RWPE1 (cell line): ENCODE results near the gene TRIM8.

Experiments used
- CTCF ChIA-PET: fragments of 350-600 bp; sonication (Branson Sonifier 250); formaldehyde crosslinking; extraction: SDS; loops from one replicate; lab custom pipeline; 2021; lab: Yijun Ruan, JAX
- POLR2A ChIA-PET: fragments of 400-600 bp; formaldehyde crosslinking; extraction: SDS; loops from one replicate; lab custom pipeline; 2020; ENCODE audit warnings: antibody characterized with exemption; ENCODE audit not compliant: low non-redundant PET; lab: Yijun Ruan, JAX
- DNase-seq: peaks from one replicate; pipeline ENCODE4 v3.0.0; 2012; ENCODE audit warnings: low spot score
- H3K27ac ChIP-seq: fragments of 450-650 bp; 2 replicates; pipeline ENCODE4 v1.5.1; 2017
- TF ChIP-seq, protein P1 (sequence below): fragments of 450-650 bp; conservative IDR thresholded peaks from 2 replicates; pipeline ENCODE4 v1.5.1; 2017; ENCODE audit warnings: low read depth, mild to moderate bottlenecking

The TRIM8 gene

DNA sequence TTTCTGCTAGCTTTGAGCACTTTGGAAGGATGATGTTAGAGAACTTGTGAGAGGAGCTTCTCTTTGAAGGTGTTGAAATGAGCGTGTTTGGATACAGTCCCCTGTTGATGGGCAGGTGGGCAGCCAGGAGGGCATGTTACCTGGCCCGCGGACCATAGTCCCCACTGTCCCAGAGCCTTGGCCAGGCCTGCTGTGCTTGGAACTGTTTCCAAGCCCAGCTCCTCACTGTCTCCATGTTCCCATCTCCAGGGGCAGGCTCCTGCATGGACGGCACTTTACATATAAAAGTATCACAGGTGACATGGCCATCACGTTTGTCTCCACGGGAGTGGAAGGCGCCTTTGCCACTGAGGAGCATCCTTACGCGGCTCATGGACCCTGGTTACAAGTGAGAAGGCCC lies 27.2 kb upstream of the TRIM8 start:
- CTCF ChIA-PET: interaction anchor here (0.6 kb wide), 1 partner anchor 138 kb away, joined by 3 read pairs; no protein-coding TSS in a partner anchor
- POLR2A ChIA-PET: no interaction called here
- TF ChIP-seq, protein P1, sequence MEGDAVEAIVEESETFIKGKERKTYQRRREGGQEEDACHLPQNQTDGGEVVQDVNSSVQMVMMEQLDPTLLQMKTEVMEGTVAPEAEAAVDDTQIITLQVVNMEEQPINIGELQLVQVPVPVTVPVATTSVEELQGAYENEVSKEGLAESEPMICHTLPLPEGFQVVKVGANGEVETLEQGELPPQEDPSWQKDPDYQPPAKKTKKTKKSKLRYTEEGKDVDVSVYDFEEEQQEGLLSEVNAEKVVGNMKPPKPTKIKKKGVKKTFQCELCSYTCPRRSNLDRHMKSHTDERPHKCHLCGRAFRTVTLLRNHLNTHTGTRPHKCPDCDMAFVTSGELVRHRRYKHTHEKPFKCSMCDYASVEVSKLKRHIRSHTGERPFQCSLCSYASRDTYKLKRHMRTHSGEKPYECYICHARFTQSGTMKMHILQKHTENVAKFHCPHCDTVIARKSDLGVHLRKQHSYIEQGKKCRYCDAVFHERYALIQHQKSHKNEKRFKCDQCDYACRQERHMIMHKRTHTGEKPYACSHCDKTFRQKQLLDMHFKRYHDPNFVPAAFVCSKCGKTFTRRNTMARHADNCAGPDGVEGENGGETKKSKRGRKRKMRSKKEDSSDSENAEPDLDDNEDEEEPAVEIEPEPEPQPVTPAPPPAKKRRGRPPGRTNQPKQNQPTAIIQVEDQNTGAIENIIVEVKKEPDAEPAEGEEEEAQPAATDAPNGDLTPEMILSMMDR: no peak
- 0 out of 2 replicates have a peak overlapping the region, but pooled peaks have one; percentile 43 for H3K27ac ChIP-seq
- DNase-seq: no peak

DNA sequence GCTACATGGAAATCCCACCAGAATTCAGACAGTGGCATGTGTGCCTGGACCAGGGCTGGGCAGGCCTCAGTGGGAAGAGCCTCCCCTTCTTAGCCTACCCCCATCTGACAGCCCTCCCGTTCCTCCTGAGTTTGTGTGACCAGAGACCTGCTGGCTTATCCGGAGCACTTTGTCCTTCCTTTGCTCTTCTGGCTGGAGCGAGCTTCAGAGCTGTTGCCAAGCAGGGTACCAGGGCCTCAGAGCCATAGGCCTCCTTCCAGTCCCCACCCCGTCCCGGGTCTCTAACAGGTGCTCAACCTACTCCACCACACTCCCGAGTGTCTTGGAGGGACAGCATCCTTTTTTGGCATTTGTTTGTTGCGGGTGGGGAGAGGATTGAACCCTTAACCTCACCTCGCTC lies 26.5 kb upstream of the TRIM8 start:
- CTCF ChIA-PET: no interaction called here
- POLR2A ChIA-PET: no interaction called here
- H3K27ac ChIP-seq: no peak overlapping the region
- DNase-seq: no peak
- TF ChIP-seq, protein P1: no peak

DNA sequence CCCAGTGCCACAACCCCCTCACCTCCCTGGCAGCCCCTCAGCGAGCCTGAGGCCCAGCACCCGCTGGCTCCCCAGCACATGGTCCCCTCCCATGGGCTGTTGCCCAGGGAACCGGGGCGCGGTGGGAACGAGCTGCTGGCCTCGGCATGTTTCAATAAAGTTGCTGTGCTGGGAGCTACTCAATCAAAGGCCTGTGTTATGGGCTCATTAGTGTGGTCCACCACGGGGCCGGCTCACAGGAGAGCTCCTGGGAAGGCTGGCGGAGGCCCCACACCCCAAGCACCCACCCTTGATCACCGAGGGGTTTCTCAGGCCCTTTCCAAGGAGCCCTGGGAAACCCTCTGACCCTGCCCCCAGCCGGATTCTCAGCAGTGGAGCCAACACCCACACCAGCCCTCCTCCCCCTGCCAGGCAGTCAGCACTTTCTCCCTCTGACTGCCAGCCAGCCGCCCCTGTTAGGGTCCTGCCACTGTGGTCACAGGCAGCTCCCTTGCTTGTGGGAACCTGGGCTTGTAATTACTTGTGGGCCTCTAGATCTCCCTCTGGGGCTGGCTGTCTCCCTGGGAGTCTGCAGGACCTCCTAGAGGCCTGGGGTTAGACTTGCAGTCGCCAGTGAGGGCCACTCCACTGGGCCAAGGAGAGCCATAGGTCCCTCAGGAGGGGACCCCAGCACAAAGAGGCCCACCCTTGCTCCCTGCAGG lies 24.8 kb upstream of the TRIM8 start:
- POLR2A ChIA-PET: interaction anchor here (0.6 kb wide), 1 partner anchor 84 kb away, joined by 4 read pairs; no protein-coding TSS in a partner anchor
- TF ChIP-seq, protein P1: no peak
- H3K27ac ChIP-seq: peak overlapping the region; percentile 47
- DNase-seq: no peak
- CTCF ChIA-PET: interaction anchor here (0.8 to 0.9 kb wide), 2 partner anchors 9 to 80 kb away, joined by 3 read pairs; no protein-coding TSS in a partner anchor

DNA sequence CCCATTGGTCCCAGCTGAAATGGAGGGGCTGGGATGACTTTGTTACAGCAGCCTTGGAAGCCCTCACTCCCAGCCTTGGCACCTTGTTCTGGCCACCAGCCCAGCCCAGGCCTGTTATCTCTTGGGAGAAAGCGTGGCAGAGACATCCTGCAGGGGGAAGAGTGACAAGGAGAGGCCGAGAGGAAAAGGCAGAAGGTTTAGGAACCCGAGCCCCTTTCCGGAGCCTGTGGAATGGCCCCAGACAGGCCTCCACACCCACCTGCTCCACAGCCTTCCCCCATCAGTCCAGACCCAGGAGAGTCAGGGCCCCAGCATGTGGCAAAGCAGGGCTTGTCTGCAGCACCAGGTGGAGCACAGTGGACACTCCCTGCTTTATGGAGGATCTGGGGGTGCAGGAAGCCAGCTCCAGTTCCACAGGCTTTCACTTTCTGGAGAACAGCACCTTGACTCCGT lies 24.1 kb upstream of the TRIM8 start:
- CTCF ChIA-PET: interaction anchor here (0.7 kb wide), 1 partner anchor 9 kb away, joined by 3 read pairs; no protein-coding TSS in a partner anchor
- POLR2A ChIA-PET: no interaction called here
- H3K27ac ChIP-seq: peak overlapping the region; percentile 47
- TF ChIP-seq, protein P1: no peak
- no peak for DNase-seq

DNA sequence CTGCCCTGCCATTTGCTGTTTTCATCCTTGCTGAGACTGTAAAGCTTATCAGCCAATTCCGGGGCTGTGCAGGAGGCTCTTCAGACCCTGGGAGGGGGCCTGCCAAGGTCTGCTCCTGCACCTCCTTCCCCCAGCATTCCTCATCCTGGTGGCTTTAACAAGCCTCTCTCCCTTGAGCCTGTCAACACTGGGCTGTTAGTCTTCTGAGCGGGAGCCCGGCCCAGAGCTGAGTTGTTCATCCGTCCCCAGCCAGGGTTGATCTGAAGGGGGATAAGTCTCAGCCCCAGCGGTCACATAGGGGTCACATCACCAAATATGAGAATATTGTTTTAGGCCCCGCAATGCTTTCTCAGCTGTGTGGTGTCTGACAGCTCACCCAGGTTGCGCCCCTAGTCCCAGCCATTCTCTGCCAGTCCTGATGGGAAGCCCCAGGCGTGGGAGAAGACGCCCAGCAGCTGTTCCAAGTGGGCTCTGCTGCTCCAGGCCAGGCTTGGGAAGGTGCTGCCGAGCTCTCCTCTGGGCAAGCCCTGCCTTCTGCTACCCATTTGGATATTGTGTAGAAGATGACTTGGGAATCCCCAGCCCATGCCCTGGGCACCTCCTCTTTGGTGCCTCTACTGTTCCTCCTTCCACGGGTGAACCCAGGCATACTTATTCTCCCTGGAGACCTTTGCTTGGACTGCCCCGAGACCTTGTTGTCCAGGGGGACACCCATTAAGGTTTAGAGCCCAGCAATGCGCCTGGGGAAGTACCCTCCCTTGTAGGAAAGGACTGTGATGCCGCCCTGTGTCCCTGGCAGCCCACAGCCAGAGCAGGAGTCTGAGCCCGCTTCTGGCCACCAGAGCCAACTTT lies 23.5 kb upstream of the TRIM8 start:
- CTCF ChIA-PET: interaction anchor here (0.7 kb wide), 1 partner anchor 9 kb away, joined by 3 read pairs; no protein-coding TSS in a partner anchor

More for the DNA sequence above, 23.5 kb upstream of the TRIM8 start:
- H3K27ac ChIP-seq: peak overlapping the region; percentile 47
- POLR2A ChIA-PET: no interaction called here
- TF ChIP-seq, protein P1: no peak
- DNase-seq: no peak
